Body of pancreas (tissue), 4 donors: ENCODE results near the gene EFCAB6.

Source experiments
- CTCF ChIP-seq, 7 experiments: fragments of 450-650 bp in 4 of 7; fragments of 200-600 bp in 3 of 7; sonication (generic) in 3 of 7; IDR thresholded peaks; one replicate each; pipeline ENCODE4 v1.5.1; 2016 to 2019; ENCODE audit warnings: antibody characterized with exemption in 7 of 7
- POLR2A ChIP-seq, 3 donors: fragments of 450-650 bp; IDR thresholded peaks; one replicate each; pipeline ENCODE4 v1.6.1; 2016; ENCODE audit warnings: antibody characterized with exemption in 3 of 3, mild to moderate bottlenecking in 2 of 3

GRCh38 chr22:43697894-43698293, 114.2 kb downstream of the EFCAB6 start:
- TF ChIP-seq CTCF (IDR thresholded peaks at IDR 0.05) (no peak), POLR2A (IDR thresholded peaks at IDR 0.05) (no peak)
